NCI-H748 treated with DMSO at 0.1 percent for 48 hours (cell line): Measurements from ENCODE around the gene KIAA0040.
A peak's percentile ranks its signal among the peaks of the same experiment; 100 is the strongest.

Experiments
- DNase-seq: peaks from one replicate; lab custom pipeline; 2025; lab: John Stamatoyannopoulos, UW

KIAA0040 gene

GRCh38 chr1:175171036-175171913 lies 21.3 kb downstream of the KIAA0040 start:
- no peak for DNase-seq

- peak; percentile 43 for DNase-seq
Measured at GRCh38 chr1:175169286-175170018, 23.1 kb downstream of the KIAA0040 start.

DNA sequence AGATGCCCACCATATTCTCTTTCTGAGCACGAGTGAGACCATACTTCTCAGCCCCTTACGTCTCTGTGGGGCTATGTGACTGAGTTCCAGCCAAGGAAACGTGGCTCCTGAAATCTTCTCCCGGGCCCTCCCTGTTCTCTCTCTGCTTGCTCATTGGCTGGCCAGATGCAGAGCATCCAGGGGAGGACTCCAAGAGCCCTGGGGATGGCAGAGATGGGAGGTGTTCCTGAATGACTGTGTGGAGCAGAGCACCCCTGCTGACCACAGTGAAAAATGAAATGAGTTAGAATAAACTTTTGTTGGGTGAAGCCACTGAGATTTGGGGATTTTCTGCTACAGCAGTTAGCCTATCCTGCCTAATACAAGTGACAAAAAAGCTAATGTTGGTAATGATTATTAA lies 23.8 kb downstream of the KIAA0040 start:
- DNase-seq, result no peak

- no peak for DNase-seq
Measured at GRCh38 chr1:175167861-175168260, 24.7 kb downstream of the KIAA0040 start.

- DNase-seq, result no peak
Measured at GRCh38 chr1:175166746-175167145, 25.8 kb downstream of the KIAA0040 start.

DNA sequence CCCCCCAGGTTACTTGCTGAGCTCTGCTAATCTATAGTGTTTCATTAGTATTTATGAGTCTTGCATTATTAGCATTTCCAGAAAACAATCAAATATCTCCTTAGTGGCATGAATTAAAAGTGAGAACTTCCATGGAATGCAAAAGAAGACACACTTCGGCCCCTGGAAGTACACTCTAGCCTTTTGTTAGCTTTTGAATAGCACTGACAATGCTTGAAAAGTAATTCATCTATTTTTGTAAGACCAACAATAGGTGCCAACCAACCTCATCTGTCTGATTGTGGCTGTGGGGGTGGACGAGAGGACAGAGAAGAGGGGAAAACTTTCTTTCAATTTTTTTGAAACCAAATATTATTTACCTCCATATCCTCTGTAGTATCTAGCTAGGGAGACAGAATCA lies 27.8 kb downstream of the KIAA0040 start:
- DNase-seq, result no peak

GRCh38 chr1:175163702-175164101 lies 28.9 kb downstream of the KIAA0040 start:
- no peak for DNase-seq

DNA sequence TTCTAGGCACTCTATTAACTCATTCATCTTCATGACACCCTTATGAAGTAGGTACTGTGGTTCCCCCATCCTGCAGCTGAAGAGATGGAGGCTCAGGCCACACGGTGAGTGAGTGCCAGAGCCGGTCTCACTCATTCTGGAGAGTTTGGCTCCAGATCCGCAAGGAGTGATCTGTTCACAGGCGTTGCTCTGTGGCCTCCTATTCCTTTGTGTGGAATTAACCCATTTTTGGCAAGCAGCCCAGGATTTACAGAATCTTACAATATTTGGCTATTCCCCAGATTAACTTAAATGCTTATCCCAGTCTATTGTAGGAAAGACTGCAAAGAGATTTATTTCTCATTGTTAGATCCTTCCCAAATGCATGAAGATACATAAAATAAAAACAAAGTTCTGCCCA lies 29.6 kb downstream of the KIAA0040 start:
- no peak for DNase-seq

- DNase-seq, result no peak
Measured at GRCh38 chr1:175158170-175158591, 34.4 kb downstream of the KIAA0040 start.

DNA sequence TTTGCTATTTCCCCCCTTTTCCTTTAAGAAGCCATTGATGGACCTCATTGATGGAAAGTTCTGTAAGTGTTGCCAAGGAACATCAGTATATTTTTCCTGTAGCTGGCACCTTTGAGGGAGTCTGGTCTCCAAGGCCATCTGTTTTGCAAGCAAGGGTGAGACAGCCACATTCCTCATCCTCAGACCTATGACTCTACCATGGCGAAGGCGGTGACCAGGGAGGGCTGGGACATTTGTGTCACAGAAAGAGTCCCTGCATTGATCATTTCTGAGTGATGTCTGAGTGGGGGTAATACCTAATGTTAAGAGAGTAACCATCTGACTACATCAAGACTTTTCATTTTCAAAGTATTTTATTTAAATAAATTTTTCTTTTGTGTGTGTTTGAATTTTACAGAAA lies 35.4 kb downstream of the KIAA0040 start:
- DNase-seq, result no peak

GRCh38 chr1:175155936-175156335 lies 36.6 kb downstream of the KIAA0040 start:
- DNase-seq, result no peak

DNA sequence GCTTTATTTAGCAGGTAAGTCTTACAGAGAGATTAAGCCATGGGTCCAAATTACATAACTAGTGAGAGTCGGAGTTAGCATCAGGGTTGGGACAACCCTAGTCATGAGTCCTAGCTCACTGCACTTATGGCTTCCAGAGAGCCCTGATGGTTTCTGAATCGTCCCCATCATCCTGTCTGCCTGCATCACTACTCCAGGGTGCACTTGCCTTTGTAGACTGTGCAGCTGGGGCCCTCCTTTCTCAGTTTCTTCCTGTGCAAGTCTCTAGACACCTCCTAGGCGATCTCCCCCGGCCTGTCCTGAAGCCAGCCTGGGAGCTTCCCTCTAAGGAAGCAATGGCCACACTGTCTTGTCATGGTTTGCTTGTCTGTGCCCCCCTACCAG lies 37.1 kb downstream of the KIAA0040 start:
- DNase-seq, result no peak

GRCh38 chr1:175154629-175155472 lies 37.7 kb downstream of the KIAA0040 start:
- DNase-seq, result peak; percentile 28

DNA sequence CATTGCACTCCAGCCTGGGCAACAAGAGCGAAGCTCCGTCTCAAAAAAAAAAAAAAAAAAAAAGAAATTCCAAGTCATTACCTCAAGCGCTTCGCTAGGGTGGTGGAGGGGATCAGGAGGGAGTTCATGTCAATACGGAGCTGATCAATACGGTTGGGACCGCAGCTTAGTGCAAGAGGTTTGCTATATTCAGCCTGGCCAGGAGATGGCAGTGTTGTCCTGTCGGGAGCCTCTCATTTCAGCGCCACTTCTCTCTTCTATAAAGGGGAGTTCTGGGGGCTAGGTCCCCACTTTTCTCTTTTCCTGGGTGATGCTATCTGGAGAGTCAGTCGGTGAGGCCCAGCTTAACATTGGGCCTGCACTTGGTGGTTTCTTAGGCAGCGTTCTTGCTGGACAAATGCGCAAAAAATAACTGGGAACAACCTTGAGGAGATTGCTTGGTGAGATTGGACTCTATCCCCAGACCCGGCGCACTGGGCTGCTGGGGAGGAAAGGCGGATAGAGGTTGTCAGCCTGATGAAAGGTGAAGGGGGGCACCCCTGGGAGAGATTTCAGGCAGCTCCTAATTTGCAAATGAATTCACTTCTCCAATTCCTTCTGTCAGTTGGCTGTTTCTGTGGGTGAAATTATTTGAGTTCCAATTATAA lies 40.4 kb downstream of the KIAA0040 start:
- peak; percentile 10 for DNase-seq

- no peak for DNase-seq
Measured at GRCh38 chr1:175150596-175151319, 41.8 kb downstream of the KIAA0040 start.

- no peak for DNase-seq
Measured at GRCh38 chr1:175148068-175148467, 44.5 kb downstream of the KIAA0040 start.

DNA sequence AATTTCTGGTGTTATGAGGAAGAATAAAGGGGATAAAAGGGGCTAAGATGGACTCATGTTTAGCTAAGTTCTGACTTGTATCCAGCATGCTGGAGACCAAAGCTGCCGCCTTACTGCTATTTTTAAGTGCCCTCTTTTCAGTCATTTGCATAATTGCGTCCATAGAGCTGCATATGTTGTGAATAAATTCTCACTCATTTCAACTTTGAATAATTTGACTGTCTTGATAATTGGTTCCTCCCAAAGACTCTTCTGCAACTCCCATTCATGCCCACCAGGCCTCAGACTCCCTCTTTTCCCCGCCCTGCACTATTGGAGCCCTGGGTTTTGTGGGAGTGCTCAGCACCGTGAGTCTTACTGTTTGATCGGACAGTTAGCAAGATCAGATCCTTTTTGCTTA lies 45.0 kb downstream of the KIAA0040 start:
- no peak for DNase-seq

GRCh38 chr1:175146529-175147213 lies 45.9 kb downstream of the KIAA0040 start:
- DNase-seq, result no peak

DNA sequence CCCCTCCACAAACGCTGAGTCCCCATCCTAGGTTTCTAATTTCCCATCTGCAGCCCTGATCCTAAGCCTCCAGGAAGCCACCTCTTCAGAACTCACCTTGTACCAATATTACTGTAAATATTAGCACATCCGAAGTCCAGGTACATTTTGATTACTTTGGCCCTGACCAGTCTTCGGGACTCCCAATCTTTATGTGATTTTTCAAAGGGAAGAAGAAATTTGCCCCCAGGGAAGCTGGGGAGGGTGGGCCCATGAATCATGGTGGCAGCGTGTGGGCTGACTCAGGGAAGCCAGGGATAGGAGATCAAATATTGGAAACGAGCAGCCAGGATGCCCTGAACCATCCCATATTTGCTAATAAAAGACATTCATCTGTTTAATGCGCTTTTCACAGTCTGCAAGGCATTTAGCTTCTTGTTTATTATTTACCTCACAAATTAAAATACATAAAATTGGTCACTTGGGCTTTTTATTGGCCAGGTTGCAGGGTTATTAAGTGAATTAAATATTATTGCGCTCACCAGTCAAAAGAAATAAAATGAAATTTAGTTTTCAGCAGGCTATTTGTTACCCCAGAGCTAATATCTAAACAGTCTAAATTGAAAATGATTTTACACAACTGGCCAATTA lies 46.6 kb downstream of the KIAA0040 start:
- no peak for DNase-seq

- no peak for DNase-seq
Measured at GRCh38 chr1:175138579-175138978, 54.0 kb downstream of the KIAA0040 start.
